HG03378 (cell line): ENCODE measurements around the gene OSCP1.
"Not testable (repeated sequence)": the region's sequence is repeated elsewhere in the genome, so short reads cannot be mapped to it uniquely, and the experiment has no call there.

ENCODE experiments used
- ATAC-seq: cut with Tn5 transposase; IDR thresholded peaks from one replicate; pipeline ENCODE4 v1.9.1; 2021; ENCODE audit warnings: mild to moderate bottlenecking, moderate library complexity; ENCODE audit not compliant: unreplicated experiment

The OSCP1 gene, protein sequence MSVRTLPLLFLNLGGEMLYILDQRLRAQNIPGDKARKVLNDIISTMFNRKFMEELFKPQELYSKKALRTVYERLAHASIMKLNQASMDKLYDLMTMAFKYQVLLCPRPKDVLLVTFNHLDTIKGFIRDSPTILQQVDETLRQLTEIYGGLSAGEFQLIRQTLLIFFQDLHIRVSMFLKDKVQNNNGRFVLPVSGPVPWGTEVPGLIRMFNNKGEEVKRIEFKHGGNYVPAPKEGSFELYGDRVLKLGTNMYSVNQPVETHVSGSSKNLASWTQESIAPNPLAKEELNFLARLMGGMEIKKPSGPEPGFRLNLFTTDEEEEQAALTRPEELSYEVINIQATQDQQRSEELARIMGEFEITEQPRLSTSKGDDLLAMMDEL

DNA sequence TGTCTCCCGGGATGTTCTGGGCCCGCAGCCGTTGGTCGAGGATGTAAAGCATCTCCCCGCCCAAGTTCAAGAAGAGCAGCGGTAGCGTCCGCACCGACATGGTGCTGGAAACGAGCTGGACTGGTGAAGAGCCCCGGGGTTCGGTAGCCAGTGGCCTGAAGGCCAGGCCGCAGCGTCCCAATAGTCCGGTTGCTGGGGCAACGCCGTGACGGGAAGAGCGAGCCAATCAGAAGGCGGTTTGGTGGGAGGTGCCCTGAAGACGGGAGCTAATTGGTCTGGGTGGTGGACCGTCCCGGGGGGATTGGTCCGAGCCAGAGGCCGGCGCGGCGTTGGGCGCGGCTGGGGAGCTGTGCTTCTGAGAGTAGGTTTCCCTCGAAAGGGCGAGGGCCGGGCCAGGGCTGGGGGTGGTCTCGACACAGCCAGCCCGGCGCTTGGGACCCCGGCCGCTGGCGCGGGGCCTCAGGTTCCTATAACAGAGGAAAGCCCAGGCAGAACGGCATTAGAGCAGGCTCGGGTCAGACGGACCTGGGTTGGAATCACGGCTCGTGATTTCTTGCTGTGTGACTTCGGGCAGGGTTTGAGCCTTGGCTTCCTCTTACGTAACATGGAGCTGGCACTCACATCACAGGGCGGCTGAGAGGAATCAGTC is at the start of gene OSCP1:
Gene OSCP1 (minus strand): TSS at position 182 of the 649 bp plus-strand sequence. CDS start 82 bp downstream, at position 100.
- peak; percentile 90 for ATAC-seq

GRCh38 chr1:36497207-36497606 is 47.0 kb upstream of the OSCP1 start:
- ATAC-seq, result no peak

DNA sequence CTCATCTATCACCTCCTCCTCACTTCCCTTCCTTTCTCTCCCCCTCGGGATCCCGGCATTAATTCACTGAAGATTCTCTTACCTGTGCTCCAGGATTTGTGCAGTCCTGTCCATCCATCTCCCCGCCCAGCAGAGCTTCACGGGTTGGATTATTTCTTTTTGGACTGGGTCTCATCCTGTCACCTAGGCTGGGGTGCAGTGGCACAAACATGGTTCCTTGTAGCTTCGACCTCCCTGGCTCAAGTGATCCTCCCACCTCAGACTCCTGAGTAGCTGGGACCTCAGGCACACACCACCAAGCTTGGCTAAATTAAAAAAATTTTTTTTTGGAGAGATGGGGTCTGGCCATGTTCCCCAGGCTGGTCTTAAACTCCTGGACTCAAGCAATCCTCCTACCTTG is 44.7 kb upstream of the OSCP1 start:
- ATAC-seq, result no peak

- no peak for ATAC-seq
Measured at GRCh38 chr1:36493524-36493923, 43.3 kb upstream of the OSCP1 start.

DNA sequence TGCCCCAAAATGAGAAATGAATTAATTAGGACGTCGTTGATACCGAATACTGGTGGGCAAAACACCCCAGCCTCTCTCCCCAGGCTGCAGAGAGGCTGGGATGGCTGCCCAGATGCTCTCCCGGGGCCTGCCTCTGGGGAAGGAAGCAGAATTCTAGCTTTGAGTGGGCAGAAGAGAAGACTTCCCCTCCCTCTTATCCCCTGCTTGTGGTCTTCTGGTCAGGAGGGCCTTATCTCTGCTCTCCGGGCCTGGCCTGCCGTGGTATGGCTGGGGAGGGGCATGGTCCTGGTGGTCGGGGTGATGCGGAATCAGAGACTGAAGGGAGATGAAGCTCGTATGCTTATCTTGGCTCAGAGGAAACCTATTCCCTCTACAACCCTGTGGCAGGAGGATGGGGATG is 42.2 kb upstream of the OSCP1 start:
- ATAC-seq, result no peak

DNA sequence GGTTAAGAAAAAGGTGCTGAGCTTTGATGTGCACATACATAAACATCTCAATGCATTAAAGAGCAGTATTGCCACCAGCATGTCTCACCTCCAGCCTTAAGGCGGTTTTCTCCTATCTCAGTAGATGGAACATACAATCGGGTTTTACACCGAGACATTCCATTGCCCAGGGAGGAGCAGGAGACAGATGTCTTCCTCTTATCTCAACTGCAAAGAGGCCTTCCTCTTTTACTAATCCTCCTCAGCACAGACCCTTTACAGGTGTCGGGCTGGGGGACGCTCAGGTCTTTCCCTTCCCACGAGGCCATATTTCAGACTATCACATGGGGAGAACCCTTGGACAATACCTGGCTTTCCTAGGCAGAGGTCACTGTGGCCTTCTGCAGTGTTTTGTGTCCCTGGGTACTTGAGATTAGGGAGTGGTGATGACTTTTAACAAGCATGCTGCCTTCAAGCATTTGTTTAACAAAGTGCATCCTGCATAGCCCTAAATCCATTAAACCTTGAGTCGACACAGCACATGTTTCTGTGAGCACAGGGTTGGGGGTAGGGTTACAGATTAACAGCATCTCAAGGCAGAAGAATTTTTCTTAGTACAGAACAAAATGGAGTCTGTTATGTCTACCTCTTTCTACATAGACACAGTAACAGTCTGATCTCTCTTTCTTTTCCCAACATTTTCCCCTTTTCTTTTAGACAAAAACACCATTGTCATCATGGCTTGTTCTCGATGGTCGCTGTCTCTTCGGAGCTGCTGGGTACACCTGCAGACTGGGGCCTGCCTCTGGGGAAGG is 39.2 kb upstream of the OSCP1 start:
- ATAC-seq, result not testable (repeated sequence)

GRCh38 chr1:36487906-36488305 is 37.7 kb upstream of the OSCP1 start:
- ATAC-seq, result no peak

- not testable (repeated sequence) for ATAC-seq
Measured at GRCh38 chr1:36487336-36487725, 37.1 kb upstream of the OSCP1 start.

GRCh38 chr1:36486439-36487335 is 36.4 kb upstream of the OSCP1 start:
- no peak for ATAC-seq

GRCh38 chr1:36486093-36486438 is 35.8 kb upstream of the OSCP1 start:
- ATAC-seq, result no peak

DNA sequence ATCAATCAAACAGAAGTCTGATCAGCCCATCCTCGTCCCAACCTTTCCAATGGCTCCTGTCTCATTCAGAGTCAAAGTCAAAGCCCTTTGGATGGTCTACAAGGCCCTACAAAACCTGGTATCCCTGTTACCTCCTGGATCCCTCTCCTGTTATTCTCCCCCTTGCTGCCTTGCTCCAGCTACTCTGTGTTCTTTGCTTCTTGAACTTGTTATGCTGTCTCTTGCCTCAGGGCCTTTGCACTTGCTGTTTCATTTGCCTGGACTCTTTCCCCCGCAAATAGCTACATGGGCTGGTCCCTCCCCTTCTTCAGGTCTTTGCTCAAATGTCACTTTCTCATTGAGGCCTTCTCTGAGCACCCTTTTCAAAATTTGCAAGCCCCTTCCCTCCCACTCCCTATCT is 33.8 kb upstream of the OSCP1 start:
- no peak for ATAC-seq

GRCh38 chr1:36482724-36483388 is 32.6 kb upstream of the OSCP1 start, which contains the start of gene CSF3R:
Gene CSF3R, minus strand, starts transcription at chr1:36482913. Its CDS starts 3,417 bp downstream, at chr1:36479496.
- no peak for ATAC-seq

GRCh38 chr1:36481771-36482723 is 31.8 kb upstream of the OSCP1 start:
- no peak for ATAC-seq

GRCh38 chr1:36481091-36481490 is 30.8 kb upstream of the OSCP1 start:
- ATAC-seq, result no peak

DNA sequence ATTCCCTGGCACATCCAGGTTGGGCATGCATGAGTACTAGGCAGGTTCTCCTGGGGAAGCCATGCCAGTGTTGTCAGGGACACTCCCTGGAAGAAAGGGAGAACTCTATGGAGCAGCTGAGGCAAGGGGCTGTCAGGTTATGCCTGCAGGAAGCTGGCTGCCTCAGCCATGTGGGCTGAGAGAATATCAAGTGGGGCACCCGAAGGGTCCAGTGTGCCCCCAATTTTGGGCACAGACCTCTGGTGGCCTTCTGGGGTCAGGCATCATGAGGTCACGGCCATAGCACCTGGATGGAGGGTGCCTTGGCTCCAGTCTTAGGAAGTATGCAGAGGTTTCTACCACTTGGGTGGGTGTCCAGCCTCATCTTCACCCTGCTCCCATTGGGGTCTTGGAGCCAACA is 29.9 kb upstream of the OSCP1 start:
- ATAC-seq, result no peak

- ATAC-seq, result no peak
Measured at GRCh38 chr1:36479505-36480051, 29.3 kb upstream of the OSCP1 start.

DNA sequence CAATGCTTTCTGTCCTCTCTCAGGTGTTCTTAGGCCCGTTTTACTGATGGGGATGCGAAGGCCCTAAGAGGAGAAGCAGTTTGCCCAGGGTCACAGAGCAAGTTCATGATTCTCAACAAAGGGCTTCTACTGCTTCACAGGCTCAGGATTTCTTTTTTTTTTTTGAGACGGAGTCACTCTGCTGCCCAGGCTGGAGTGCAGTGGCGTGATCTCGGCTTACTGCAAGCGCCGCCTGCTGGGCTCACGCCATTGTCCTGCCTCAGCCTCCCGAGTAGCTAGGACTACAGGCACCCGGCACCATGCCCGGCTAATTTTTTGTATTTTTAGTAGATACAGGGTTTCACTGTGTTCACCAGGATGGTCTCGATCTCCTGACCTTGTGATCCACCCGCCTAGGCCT is 27.4 kb upstream of the OSCP1 start:
- not testable (repeated sequence) for ATAC-seq

DNA sequence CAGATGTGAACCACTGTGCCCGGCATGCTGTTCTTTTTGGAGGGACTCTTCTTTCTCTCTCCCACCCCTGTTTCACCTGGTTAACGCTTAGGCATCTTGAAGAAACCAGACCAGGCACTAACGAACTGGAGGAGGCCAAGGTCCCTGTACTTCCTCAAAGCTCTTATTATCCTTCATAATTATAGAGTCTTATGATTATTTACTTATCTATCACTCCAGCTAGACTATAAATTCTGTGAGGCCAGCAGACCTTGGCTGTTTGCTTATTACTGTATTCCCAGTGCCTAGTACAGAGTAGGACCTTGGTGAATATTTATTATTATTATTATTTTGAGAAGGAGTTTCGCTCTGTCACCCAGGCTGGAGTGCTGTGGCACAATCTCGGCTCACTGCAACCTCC is 26.7 kb upstream of the OSCP1 start:
- no peak for ATAC-seq
